ENCODE results near the gene SLC15A3. TPM values are rescaled to one million over a fixed set of nuclear protein-coding genes. Genes with fewer than 3 reads are reported as not detected.

The SLC15A3 gene
- total RNA-seq, 1 donor from 2014 or later = 6.2 TPM

GRCh38 chr11:60987577-60988277 lies 35.8 kb upstream of the SLC15A3 start:
- Mint-ChIP-seq H3K36me3 (ENCODE audit: insufficient read depth) (no peaks in the 10 kb centered on the region), H3K9me3 (ENCODE audit: low read depth) (no peaks in the 10 kb centered on the region), H3K27ac (no peak overlapping the region), H3K4me1 (ENCODE audit: low read depth) (peaks cover under 1% of the 10 kb centered on the region), H3K4me3 (ENCODE audit: low read depth) (no peak overlapping the region), H3K27me3 (peaks cover 18% of the 10 kb centered on the region)
- TF ChIP-seq CTCF (IDR thresholded peaks at IDR 0.05; ENCODE audit: unreplicated experiment) = no peak
- no peak for DNase-seq (ENCODE audit: low spot score, unreplicated experiment)

- no peak for TF ChIP-seq CTCF (IDR thresholded peaks at IDR 0.05; ENCODE audit: unreplicated experiment)
- Mint-ChIP-seq H3K27ac (no peak overlapping the region), H3K4me1 (ENCODE audit: low read depth) (no peaks in the 10 kb centered on the region), H3K36me3 (ENCODE audit: insufficient read depth) (no peaks in the 10 kb centered on the region), H3K9me3 (ENCODE audit: low read depth) (no peaks in the 10 kb centered on the region), H3K27me3 (peaks cover 18% of the 10 kb centered on the region), H3K4me3 (ENCODE audit: low read depth) (no peak overlapping the region)
- DNase-seq (ENCODE audit: low spot score, unreplicated experiment) = no peak
Observed at GRCh38 chr11:60985991-60986915, 34.3 kb upstream of the SLC15A3 start.

- H3K4me1 Mint-ChIP-seq (ENCODE audit: low read depth) = no peaks in the 10 kb centered on the region
- H3K27me3 Mint-ChIP-seq = peaks cover 18% of the 10 kb centered on the region
- no peak for TF ChIP-seq CTCF (IDR thresholded peaks at IDR 0.05; ENCODE audit: unreplicated experiment)
- no peak overlapping the region for H3K27ac Mint-ChIP-seq
- no peaks in the 10 kb centered on the region for H3K9me3 Mint-ChIP-seq (ENCODE audit: low read depth)
- H3K4me3 Mint-ChIP-seq (ENCODE audit: low read depth) = no peak overlapping the region
- H3K36me3 Mint-ChIP-seq (ENCODE audit: insufficient read depth) = no peaks in the 10 kb centered on the region
- DNase-seq (ENCODE audit: low spot score, unreplicated experiment) = no peak
Observed at GRCh38 chr11:60985501-60985900, 33.5 kb upstream of the SLC15A3 start.

GRCh38 chr11:60984636-60985035 lies 32.7 kb upstream of the SLC15A3 start:
- no peaks in the 10 kb centered on the region for H3K4me1 Mint-ChIP-seq (ENCODE audit: low read depth)
- TF ChIP-seq CTCF (IDR thresholded peaks at IDR 0.05; ENCODE audit: unreplicated experiment) = no peak
- H3K9me3 Mint-ChIP-seq (ENCODE audit: low read depth) = no peaks in the 10 kb centered on the region
- no peak for DNase-seq (ENCODE audit: low spot score, unreplicated experiment)
- no peaks in the 10 kb centered on the region for H3K36me3 Mint-ChIP-seq (ENCODE audit: insufficient read depth)
- H3K27me3 Mint-ChIP-seq = peaks cover 18% of the 10 kb centered on the region
- no peak overlapping the region for H3K4me3 Mint-ChIP-seq (ENCODE audit: low read depth)
- H3K27ac Mint-ChIP-seq = no peak overlapping the region

- Mint-ChIP-seq H3K9me3 (ENCODE audit: low read depth) (no peaks in the 10 kb centered on the region), H3K4me1 (ENCODE audit: low read depth) (no peaks in the 10 kb centered on the region), H3K27ac (no peak overlapping the region), H3K27me3 (peaks cover 15% of the 10 kb centered on the region), H3K4me3 (ENCODE audit: low read depth) (no peak overlapping the region), H3K36me3 (ENCODE audit: insufficient read depth) (no peaks in the 10 kb centered on the region)
- no peak for DNase-seq (ENCODE audit: low spot score, unreplicated experiment)
- no peak for TF ChIP-seq CTCF (IDR thresholded peaks at IDR 0.05; ENCODE audit: unreplicated experiment)
Observed at GRCh38 chr11:60984149-60984548, 32.2 kb upstream of the SLC15A3 start.
